GM19395 (cell line): ENCODE measurements around the gene ZNF644.
"Not testable (repeated sequence)": the region's sequence is repeated elsewhere in the genome, so short reads cannot be mapped to it uniquely, and the experiment has no call there.

Experiments
- ATAC-seq: cut with Tn5 transposase; IDR thresholded peaks from one replicate; pipeline ENCODE4 v1.9.1; 2021; ENCODE audit warnings: mild to moderate bottlenecking, moderate library complexity; ENCODE audit not compliant: unreplicated experiment

ZNF644 gene

DNA sequence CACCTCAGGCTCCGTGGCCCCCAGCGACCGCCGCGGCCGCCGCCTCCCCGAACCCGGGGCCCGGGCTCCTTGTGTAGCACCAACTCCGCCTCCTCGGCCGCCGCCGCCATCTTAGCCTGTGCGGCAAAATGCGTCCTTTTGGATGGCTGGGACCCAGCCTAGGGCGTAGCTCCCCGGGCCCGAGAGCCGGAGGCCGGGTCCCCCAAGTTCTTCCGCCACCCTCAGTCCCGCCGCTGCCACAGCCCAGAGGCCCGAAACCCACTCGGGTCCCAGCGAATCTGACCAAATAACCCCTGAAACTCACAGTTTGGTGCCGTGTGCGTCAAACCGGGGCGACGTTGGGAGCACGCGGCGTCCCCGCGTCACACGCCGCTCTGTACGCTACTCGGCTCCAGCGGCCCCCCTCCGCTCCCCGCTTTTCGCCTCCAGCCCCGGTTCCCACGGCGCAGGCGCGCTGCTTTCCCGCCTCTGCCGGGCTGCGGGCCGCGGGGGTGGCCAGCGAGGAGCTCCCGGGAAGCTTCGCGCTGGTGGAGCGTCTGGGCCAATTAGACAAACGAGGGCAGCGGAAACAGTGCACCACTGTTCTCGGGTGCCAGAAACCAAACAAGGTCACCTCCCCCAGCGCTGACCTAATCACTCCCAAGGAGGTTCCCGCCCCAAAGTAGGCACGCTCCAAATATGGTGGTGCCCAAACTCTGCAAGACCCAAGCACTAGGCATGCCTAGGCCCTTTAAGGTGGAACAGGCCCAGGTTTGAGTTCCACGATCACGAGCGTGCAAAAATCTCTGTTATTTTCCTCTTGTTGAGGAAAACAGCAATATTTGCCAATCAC is at the start of gene ZNF644:
Gene ZNF644, minus strand, starts transcription at position 350 of the 832 bp plus-strand sequence. CDS start 39,682 bp downstream, outside the sequence.
- ATAC-seq = peak; percentile 87

- ATAC-seq = no peak
These were observed 48.5 kb upstream of the ZNF644 start for GRCh38 chr1:91070298-91070697.

GRCh38 chr1:91066538-91066937 is 44.7 kb upstream of the ZNF644 start:
- ATAC-seq = no peak

DNA sequence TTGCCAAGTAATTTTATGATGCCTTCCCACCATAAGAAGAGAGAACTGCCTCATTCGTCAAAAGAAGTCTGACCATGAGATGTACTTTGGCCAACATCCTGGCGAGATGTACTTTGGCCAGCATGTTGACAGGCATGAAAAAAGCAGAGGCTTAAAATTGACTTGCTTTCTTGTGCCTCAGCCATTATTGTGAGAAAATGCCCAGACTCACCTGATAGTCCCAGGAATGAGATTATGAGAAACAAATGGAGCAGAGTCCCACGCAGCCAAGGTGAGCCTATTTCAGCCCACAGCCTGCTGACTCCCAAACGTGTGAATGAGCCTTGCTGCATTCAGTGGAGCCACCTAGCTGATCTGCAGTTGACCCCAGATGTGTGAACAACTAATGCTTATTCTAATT is 43.5 kb upstream of the ZNF644 start:
- no peak for ATAC-seq

DNA sequence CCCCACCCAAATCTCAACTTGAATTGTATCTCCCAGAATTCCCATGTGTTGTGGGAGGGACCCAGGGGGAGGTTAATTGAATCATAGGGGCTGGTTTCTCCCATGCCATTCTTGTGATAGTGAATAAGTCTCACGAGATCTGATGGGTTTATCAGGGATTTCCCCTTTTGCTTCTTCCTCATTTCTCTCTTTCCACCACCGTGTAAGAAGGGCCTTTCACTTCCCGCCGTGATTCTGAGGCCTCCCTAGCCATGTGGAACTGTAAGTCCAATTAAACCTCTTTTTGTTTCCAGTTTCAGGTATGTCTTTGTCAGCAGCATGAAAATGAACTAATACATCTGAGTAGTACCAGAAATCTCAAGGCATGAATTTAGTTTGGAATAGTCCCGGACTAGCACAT is 41.6 kb upstream of the ZNF644 start:
- not testable (repeated sequence) for ATAC-seq

DNA sequence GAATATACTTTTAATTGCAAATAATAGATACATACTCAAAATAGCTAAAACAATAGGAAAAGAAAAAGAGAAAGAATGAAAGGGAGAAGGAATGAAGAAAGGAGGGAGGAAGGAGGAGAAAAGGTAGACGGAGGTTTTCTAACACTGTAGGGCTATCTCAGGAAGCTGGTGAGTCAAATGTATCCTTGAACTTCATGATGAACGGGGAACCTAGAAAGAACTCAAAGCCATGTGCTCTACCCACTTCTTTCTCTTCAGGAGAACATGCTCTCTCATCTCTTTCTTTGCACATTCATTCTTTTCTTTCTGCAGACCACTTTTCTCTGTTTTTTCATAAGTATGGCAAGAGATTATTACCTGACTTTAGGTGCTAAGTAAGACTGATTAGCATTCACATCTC is 37.3 kb upstream of the ZNF644 start:
- ATAC-seq = peak; percentile 50

DNA sequence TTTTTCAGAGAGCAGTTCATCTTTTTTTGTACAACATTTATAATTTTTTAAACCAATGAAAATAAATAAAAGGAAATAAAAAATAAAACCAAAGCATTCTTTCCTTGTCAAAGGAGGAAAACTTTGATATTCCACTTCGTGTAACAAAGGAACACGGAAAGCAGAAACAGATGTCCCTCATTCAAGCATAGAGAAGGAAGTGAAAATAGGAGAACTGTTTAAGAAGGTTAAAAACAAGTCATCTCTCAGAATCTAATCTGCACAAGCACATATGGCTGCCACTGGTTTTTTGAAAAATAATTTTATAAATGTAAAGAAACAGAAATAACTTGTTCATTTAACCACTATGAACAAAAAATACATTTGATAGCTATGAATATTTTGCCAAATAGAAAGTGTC is 35.9 kb upstream of the ZNF644 start:
- ATAC-seq = no peak

- ATAC-seq = peak; percentile 80
These were observed 33.1 kb upstream of the ZNF644 start for GRCh38 chr1:91054780-91055481.

GRCh38 chr1:91053630-91054029 is 31.8 kb upstream of the ZNF644 start:
- no peak for ATAC-seq

- ATAC-seq = not testable (repeated sequence)
These were observed 27.7 kb upstream of the ZNF644 start for GRCh38 chr1:91049551-91049950.

DNA sequence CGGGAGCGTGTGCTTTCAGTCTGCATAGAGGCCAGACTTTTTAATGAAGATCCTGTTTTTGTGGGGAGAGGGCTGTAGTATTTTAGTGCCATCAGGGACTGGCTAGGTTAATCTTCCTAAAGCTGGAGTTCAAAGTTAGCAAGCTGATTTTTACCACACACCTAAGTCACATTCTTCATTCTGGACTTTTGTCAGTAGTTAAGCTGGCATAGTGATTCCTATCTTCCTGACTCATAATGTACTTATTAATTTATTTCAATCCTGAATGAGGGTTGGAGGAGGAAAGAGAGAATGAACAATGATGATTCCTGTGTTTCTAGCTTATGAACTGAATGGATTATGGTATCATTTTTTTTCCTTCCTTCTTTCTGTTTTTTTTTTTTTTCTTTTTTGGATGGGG is 24.9 kb upstream of the ZNF644 start:
- no peak for ATAC-seq

- no peak for ATAC-seq
These were observed 23.4 kb upstream of the ZNF644 start for GRCh38 chr1:91045284-91045683.

GRCh38 chr1:91044776-91045175 is 22.9 kb upstream of the ZNF644 start:
- ATAC-seq = not testable (repeated sequence)

DNA sequence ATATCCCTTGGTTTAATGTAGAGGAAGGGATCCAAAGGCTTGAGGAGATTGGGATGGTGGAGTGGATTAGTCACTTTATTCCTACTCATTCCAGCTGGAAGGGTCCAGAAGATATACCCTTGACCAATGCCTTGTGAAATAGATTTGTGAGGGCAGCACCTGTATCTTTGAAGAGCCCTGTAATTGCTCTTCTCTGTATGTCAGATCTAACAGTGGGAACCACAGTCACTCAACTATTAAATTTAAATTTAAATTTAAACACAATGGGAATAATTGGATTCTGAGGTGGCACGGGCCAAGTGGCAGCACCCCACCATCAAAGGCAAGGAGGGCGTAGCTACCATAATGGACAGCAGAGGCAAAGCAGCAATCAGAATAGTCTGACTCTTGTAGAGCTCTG is 20.5 kb upstream of the ZNF644 start:
- not testable (repeated sequence) for ATAC-seq

DNA sequence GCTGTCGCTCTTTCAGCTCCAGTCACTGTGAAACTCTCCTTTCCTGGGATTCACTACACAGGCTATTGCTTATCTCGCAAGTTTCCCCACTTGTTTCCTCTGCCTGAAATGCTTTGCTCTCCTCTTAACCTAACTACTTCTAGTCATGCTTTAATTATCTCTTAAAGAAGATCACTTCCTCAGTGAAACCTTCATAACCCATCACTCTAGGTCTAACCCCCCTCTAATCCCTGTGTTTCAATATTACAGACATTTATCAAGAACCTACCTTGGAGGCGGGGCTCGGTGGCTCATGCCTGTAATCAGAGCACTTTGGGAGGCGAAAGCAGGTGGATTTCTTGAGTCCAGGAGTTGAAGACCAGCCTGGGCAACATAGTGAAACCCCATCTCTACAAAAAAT is 16.7 kb upstream of the ZNF644 start:
- no peak for ATAC-seq

- no peak for ATAC-seq
These were observed 15.3 kb upstream of the ZNF644 start for GRCh38 chr1:91036894-91037829.

- ATAC-seq = no peak
These were observed 10.5 kb upstream of the ZNF644 start for GRCh38 chr1:91032349-91032748.

- no peak for ATAC-seq
These were observed 9.2 kb upstream of the ZNF644 start for GRCh38 chr1:91031081-91031480.

DNA sequence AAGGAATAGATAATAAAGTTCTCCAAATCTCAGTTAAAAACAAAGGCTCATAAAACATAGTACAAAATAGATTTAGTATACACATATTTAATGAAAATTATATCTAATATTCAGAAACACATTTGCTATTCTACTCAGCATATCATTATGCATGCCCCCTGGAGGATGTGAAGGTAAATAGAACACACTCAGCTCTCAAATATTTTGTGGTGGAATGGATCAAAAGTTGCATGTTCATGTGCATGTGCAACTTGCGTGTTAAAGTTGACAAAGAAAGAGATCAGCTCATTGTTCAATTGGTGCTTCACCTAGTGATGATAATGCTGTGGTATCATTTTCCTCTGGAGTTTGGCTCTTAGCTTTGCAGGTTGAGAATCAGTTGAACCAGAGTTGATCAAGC is 4.9 kb upstream of the ZNF644 start:
- no peak for ATAC-seq

GRCh38 chr1:91026320-91026719 is 4.5 kb upstream of the ZNF644 start:
- no peak for ATAC-seq

DNA sequence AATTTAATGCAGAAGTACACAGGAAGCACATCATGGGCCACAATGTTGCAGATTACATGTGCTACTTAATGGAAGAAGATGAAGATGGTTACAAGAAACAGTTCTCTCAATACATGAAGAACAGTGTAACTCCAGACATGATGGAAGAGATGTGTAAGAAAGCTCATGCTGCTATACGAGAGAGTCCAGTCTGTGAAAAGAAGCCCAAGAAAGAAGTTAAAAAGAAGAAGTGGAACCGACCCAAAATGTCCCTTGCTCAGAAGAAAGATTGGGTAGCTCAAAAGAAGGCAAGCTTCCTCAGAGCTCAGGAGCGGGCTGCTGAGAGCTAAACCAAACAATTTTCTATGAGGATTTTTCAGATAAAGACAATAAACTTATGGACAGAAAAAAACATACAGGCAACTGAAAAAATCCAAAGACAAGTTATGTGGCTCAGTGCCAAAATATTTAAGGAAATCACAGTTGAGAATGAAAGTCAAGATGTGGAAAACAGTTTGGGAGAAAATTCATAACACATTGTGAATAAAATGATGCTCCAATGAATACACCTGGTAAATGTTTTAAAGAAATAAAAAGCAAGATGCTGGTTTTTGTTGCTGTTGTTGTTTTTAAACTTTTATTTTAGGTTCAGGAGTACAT is 2.8 kb upstream of the ZNF644 start:
- ATAC-seq = no peak
